ENCODE measurements around the gene COPS6.

- TF ChIP-seq CTCF (IDR thresholded peaks at IDR 0.05; ENCODE audit: low read length) (no peak), EZH2phosphoT487 (IDR thresholded peaks at IDR 0.05; ENCODE audit: low read length) (no peak)
Observed at GRCh38 chr7:100040575-100040974, 48.2 kb upstream of the COPS6 start.

Measured in MM.1S (cell line).